ENCODE measurements around the gene KLK7. TPM values are rescaled to one million over a fixed set of nuclear protein-coding genes. Genes with fewer than 3 reads are reported as not detected.

The KLK7 gene
- total RNA-seq, 1 donor from 2014 or later, result 1.3 TPM

DNA sequence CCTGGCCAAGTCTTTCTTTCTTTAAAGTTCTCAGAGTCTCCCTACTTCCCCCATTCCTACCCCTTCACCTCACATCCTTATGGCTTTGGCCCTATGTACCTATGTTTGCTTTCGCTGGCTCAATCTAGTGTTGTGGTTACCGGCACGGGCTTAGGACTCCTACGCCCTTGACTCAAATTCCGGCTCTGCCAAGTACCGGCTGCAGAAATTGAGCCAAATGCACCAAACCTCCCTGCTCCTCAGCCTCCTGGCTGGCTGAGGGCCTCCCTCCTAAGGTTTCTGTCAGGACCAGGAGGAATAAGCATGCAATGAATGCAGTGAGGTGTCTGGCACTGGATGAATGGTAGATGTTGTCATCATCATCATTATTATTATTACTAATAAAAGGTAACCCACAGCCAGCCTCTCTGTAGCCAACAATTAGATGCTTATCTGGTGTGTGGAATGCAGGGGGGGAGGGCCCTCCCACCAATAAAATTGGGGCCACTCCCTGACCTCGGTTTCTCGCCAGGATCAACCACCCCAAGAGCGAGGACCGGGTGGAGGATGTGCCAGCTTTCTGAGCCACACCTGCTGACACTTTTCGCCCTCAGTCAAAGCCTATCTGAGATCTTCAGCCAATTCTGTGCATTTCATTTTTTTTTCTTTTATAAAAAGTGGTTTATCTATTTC is 51.6 kb downstream of the KLK7 start:
- peaks cover 4% of the 10 kb centered on the region for H3K4me1 Mint-ChIP-seq
- TF ChIP-seq, protein P1, sequence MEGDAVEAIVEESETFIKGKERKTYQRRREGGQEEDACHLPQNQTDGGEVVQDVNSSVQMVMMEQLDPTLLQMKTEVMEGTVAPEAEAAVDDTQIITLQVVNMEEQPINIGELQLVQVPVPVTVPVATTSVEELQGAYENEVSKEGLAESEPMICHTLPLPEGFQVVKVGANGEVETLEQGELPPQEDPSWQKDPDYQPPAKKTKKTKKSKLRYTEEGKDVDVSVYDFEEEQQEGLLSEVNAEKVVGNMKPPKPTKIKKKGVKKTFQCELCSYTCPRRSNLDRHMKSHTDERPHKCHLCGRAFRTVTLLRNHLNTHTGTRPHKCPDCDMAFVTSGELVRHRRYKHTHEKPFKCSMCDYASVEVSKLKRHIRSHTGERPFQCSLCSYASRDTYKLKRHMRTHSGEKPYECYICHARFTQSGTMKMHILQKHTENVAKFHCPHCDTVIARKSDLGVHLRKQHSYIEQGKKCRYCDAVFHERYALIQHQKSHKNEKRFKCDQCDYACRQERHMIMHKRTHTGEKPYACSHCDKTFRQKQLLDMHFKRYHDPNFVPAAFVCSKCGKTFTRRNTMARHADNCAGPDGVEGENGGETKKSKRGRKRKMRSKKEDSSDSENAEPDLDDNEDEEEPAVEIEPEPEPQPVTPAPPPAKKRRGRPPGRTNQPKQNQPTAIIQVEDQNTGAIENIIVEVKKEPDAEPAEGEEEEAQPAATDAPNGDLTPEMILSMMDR (IDR thresholded peaks at IDR 0.05; ENCODE audit: unreplicated experiment), result no peak
- H3K4me3 Mint-ChIP-seq, result no peak overlapping the region
- no peaks in the 10 kb centered on the region for H3K9me3 Mint-ChIP-seq
- DNase-seq (ENCODE audit: low spot score in 2 of 2, unreplicated experiment in 2 of 2), result no peak
- H3K27ac Mint-ChIP-seq, result no peak overlapping the region
- no peaks in the 10 kb centered on the region for H3K36me3 Mint-ChIP-seq
- peaks cover 41% of the 10 kb centered on the region for H3K27me3 Mint-ChIP-seq (ENCODE audit: low read depth)

DNA sequence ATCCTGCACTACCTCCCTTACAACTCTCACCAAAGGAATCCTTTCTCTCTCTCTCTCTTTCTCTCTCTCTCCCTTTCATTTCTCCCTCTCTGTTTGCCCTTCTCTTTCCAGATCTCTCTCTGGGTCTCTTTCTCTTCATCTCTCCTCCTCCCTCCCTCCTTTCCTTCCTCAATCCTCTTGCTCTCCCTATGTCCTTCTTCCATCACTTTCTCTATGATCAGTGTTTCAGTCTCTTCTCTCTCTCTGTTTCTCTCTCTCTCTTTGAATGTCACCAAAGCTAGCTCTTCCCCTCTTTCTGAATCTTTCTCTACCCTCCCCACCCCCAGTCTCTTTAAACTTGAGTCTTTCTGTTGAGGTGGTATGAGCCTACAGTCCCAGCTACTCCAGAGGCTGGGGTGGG is 52.7 kb downstream of the KLK7 start:
- DNase-seq (ENCODE audit: low spot score in 2 of 2, unreplicated experiment in 2 of 2), result no peak
- Mint-ChIP-seq H3K4me1 (peaks cover 4% of the 10 kb centered on the region), H3K36me3 (no peaks in the 10 kb centered on the region), H3K4me3 (no peak overlapping the region), H3K27ac (no peak overlapping the region), H3K9me3 (no peaks in the 10 kb centered on the region), H3K27me3 (ENCODE audit: low read depth) (peaks cover 46% of the 10 kb centered on the region)
- TF ChIP-seq, protein P1 (IDR thresholded peaks at IDR 0.05; ENCODE audit: unreplicated experiment), result no peak

DNA sequence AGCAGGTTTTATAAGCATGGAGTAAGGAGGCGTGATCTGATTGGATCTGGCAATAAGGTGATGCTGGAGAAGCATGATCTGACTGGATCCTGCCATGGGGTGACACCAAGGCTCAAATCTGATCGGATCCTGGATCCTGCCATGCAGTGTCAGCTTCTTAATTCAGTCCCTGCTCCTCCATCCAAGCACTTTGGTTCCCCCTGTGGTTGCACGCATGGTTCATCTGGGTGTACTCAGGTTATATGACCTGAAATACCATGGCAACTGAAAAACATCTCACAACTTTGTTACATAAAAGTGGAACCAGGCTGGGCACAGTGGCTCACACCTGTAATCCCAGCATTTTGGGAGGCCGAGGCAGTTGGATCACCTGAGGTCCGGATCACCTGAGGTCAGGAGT is 54.9 kb downstream of the KLK7 start:
- H3K27ac Mint-ChIP-seq, result no peak overlapping the region
- H3K9me3 Mint-ChIP-seq, result no peaks in the 10 kb centered on the region
- TF ChIP-seq, protein P1 (IDR thresholded peaks at IDR 0.05; ENCODE audit: unreplicated experiment), result no peak
- H3K4me3 Mint-ChIP-seq, result no peak overlapping the region
- no peak for DNase-seq (ENCODE audit: low spot score in 2 of 2, unreplicated experiment in 2 of 2)
- H3K27me3 Mint-ChIP-seq (ENCODE audit: low read depth), result peaks cover 57% of the 10 kb centered on the region
- H3K4me1 Mint-ChIP-seq, result peaks cover 4% of the 10 kb centered on the region
- H3K36me3 Mint-ChIP-seq, result no peaks in the 10 kb centered on the region

Other genes starting within 250 kb of the KLK7 start
- gene GPR32, start 213.5 kb downstream of the KLK7 start, total RNA-seq, result not detected in 3 replicates
- gene ACP4, start 193.5 kb downstream of the KLK7 start, total RNA-seq, result not detected in 3 replicates
- 0.27 to 0.40 TPM in 2 of 3 replicates, not detected in the other for gene KLK1, start 160.1 kb downstream of the KLK7 start, total RNA-seq
- gene KLK15, start 150.3 kb downstream of the KLK7 start, total RNA-seq, result not detected in 3 replicates
- not detected in 3 replicates for gene KLK3, start 129.0 kb downstream of the KLK7 start, total RNA-seq
- not detected in 3 replicates for gene KLK2, start 110.5 kb downstream of the KLK7 start, total RNA-seq
- gene KLK4, start 72.5 kb downstream of the KLK7 start, total RNA-seq, result not detected in 3 replicates
- gene KLK5, start 30.9 kb downstream of the KLK7 start, total RNA-seq, result 8.9 to 11.5 TPM (median 9.5 TPM) in 3 replicates
- gene KLK6, start 14.3 kb downstream of the KLK7 start, total RNA-seq, result 14.6 to 15.4 TPM (median 15.4 TPM) in 3 replicates
- 5.4 to 8.6 TPM (median 6.9 TPM) in 3 replicates for gene KLK8, start 17.7 kb upstream of the KLK7 start, total RNA-seq
- 1.4 to 2.2 TPM (median 2.1 TPM) in 3 replicates for gene KLK10, start 35.8 kb upstream of the KLK7 start, total RNA-seq
- gene KLK11, start 42.7 kb upstream of the KLK7 start, total RNA-seq, result not detected in 3 replicates
- gene KLK12, start 51.1 kb upstream of the KLK7 start, total RNA-seq, result not detected in 3 replicates
- gene KLK13, start 81.2 kb upstream of the KLK7 start, total RNA-seq, result 0.27 to 0.54 TPM (median 0.43 TPM) in 3 replicates
- gene KLK14, start 99.0 kb upstream of the KLK7 start, total RNA-seq, result 0.45 to 0.99 TPM (median 0.47 TPM) in 3 replicates
- gene CTU1, start 124.5 kb upstream of the KLK7 start, total RNA-seq, result 7.5 to 7.9 TPM (median 7.7 TPM) in 3 replicates
- not detected in 3 replicates for gene SIGLEC9, start 141.0 kb upstream of the KLK7 start, total RNA-seq
- not detected in 3 replicates for gene SIGLEC7, start 158.4 kb upstream of the KLK7 start, total RNA-seq
- not detected in 3 replicates for gene CD33, start 241.2 kb upstream of the KLK7 start, total RNA-seq

Data from mesothelial cell of epicardium (in vitro differentiated cells).